ENCODE results near the gene RNF41.
"Not testable (repeated sequence)": the region's sequence is repeated elsewhere in the genome, so short reads cannot be mapped to it uniquely, and the experiment has no call there.

The RNF41 gene

DNA sequence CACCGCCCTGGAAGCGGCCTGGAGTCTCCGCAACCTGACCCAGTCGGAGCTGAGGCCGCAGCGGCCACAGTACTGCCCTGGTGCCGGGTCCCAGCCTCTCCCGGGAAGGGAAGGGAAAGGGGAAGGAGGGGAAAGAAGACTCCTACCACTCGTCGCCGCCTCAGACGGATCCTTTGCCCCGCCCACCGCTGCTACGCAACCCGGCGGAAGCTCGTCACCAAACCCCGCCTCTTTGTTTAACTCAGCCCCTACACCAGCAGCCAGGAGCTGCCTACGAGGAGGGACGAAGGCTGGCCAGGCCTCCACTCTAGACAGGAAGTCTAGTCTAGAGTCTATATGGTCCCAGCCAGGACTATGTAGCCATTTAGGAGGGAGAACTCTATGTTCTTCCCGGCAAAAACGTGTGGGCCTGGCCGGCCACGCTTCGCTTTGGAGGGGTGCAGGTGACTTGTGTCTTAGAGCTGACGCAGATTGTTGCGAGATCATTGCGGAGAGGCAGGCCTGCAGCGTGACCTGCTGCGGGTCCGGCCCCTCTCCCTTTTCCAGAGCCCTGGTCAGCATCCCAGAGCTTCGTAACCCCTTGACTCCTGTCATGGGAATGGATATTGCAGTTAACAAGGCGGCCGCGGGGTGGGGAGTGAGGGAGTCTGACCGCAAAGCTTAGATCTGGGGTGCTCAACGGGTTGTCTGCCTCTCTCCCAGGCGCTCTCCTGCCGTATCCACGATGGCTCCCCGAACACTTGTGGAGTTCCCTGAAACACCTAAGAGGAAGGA, at the start of gene RNF41:
Gene RNF41, minus strand, starts transcription at position 166 of the 774 bp plus-strand sequence. CDS start 7,875 bp downstream, outside the sequence.
- peak; percentile 97 for DNase-seq (ENCODE audit: low spot score)

DNA sequence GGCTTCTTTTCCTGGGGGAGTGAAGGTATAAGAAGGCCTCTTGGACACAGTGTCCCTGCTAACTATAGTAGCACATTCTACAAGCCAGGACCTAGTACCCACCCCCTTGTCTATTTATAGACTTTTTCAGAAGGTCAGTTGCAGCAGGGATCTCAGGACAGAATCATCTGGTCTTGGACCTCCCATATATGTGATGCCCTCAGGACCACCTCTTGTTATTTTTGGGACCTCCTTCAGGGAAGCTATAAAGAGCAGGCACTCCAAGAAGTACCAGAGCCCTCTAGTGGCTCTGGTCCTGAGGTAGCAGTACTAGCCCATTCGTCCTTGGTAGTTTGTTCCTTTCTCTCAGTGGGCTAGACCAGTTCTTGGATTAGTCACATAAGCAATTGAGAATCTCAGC, 49.3 kb upstream of the RNF41 start:
- DNase-seq (ENCODE audit: low spot score), result peak; percentile 26

DNA sequence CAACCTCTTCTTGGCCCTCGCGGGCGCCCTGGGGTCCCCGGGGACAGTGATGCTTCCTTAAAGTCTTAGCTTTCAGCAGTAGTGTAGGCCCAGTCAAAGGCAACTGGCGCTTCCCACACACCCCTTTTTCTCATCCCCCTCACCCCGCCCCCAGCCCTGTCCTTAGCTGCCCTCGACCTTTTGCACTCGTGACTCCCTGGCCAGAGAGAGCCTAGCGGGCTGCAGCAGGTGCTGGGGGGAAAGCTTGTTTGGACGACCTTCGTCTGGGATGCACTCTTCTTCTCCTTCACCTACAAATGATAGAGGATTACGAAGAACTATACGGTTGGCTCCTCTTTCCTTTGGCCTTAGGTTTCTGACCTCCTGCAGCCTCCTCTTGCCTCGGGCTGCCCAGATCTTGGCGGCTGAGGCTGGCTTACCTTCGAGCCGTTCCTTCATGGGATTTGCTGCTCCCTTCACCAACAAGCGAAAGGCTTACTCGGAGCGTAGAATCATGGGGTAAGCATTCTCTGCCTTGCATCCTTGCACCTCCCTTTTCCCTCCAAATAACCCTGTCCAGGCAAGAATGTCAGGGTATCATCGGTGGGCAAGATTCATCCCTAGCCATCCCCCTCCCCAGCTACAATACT, 45.8 kb upstream of the RNF41 start:
- DNase-seq (ENCODE audit: low spot score), result no peak

DNA sequence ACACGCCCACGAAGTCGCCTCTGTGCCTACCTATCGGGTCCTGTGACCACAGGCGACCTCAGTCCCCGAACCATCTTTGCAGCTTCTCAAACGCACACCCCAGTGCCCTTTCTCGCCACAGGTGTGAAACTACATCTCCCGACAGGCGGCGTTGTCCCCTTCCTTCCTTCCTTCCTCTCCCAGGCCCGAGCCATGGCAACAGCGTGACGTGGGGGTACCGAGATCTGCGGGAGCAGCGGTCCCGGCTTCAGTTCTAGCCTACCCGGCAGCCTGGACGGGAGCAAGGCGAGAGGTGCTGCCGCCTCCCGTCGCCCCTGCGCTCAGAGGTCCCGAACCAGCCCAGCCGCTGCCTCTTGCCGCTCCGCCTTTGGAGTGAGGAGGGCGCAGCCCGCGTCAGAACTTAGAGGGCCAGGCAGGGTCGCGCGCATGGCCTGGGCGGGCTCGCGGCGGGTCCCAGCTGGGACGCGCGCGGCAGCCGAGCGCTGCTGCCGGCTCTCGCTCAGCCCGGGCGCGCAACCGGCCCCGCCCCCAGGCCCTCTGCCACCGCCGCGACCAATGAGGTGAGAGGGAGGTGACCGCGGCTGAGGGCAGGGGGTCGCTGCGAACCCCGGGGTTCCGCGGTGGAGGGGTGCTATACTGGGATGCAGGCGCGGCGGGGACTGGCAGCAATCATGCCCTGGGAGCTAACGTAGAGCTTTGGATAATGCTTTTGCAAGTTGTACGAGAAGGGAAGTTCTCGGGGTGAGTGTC, 45.1 kb upstream of the RNF41 start, which contains the start of gene COQ10A:
Gene COQ10A, plus strand, starts transcription at position 250 of the 750 bp plus-strand sequence. Its CDS starts 177 bp downstream, at position 427.
- DNase-seq (ENCODE audit: low spot score), result peak; percentile 97

DNA sequence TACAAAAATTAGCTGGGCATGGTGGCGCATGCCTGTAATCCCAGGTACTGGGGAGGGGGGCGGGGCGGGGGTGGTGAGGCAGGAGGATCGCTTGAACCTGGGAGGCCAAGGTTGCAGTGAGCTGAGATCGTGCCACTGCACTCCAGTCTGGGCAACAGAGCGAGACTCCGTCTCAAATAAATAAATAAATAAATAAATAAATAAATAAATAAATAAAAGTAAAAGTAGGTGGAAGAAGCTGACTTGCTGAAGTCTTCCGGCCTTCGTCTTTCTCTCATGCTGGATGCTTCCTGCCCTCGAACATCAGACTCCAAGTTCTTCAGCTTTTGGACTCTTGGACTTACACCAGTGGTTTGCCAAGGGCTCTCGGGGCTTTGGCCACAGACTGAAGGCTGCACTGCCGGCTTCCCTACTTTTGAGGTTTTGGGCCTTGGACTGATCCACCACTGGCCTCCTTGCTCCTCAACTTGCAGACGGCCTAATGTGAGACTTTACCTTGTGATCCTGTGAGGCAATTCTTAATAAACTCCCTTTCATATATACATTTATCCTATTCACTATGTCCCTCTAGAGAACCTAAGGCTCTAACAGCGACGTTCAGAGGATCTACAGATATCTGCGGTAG, 44.5 kb upstream of the RNF41 start:
- not testable (repeated sequence) for DNase-seq (ENCODE audit: low spot score)

DNA sequence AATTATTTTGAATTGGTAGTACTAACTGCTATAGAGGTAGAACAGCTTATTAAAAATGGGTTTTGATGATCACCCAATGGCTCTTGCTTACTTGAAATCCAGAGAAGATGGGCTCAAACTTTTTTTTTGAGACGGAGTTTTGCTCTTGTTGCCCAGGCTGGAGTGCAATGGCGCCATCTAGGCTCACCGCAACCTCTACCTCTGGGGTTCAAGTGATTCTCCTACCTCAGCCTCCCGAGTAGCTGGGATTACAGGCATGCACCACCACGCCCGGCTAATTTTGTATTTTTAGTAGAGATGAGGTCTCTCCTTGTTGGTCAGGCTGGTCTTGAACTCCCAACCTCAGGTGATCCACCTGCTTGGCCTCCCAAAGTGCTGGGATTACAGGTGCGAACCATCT, 41.2 kb upstream of the RNF41 start:
- DNase-seq (ENCODE audit: low spot score), result not testable (repeated sequence)

DNA sequence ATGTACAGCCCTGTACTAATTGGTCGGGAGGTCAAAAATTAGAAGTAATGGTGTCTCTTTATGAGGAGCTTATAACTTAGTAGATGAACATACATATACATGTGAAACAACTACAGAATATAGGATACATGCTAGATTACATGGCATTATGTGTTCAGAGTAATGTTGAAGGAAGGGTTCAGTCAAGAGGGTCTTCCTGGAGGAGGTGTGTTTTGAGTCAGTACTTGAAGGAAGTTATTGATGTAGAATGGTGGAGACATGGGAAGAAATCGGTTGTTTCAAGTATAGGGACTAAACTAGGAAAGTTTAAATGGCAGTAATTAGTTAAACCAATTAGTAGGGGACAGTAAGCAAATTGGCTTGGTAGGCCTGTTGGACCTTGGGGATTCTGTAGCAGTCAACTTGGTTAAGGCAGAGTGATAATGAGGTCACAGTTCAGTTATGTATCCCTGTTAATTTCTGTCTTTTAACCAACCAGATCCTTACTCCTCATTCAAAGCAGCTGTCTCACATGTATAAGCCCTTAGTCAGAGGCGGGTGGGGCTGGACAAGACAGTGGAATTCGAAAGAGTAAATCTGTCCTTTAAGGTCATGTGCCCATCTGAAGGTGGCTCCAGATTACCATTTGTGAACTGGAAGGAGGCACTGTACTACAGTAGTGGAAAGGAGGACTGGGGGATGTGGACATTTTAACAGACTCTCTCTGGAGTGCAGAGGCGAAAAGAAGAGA, 39.9 kb upstream of the RNF41 start:
- no peak for DNase-seq (ENCODE audit: low spot score)

DNA sequence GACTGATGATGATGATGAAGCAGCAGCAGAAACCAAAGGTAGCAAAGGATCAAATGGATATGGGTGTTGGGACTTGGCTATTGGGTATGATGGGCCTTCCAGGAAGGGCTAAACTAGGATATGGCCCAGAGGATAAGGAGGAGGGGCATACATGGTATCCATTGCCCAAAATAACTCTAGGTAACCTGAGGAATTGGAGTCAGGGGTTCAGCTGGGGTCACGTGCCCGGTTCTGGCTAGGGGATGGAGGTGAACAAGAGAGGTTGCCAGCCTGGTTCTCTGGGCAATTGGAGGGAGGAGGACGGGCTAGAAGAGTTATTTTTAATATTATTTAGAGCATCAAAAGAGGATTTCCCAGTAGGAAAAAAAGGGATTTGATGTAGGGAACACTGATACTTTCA, 39.2 kb upstream of the RNF41 start:
- no peak for DNase-seq (ENCODE audit: low spot score)

DNA sequence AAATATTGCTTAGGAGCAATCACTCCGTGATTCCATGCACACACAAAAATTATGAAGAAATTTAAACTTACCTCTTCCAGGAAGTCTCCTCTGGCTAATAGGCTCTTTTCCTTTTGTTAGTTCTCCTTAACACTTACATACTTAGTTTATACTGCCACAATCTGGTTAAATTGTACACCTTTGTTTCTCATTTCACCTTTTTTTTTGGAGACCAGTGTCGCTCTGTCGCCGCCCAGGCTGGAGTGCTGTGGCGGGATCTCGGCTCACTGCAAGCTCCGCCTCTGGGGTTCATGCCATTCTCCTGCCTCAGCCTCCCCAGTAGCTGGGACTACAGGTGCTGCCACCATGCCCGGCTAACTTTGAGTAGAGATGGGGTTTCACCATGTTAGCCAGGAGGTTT, 38.7 kb upstream of the RNF41 start:
- no peak for DNase-seq (ENCODE audit: low spot score)

DNA sequence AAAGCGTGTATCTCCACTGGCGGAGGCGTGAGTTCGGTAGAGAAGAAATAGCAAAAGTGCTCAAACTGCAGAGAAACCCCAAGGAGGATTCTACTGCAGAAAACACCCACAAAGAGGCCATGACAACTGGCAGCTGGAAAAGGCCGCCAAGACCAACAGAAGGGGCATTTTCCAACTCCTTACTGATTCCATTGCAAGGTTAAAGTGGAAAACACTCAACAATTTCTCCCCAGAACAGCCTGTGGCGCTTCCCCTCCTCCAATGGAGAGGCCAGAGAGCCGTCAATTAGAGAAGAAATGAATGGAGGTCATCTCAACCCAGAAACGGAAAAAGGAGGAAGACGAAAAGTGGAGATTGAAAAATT, 37.1 kb upstream of the RNF41 start:
- DNase-seq (ENCODE audit: low spot score), result no peak

DNA sequence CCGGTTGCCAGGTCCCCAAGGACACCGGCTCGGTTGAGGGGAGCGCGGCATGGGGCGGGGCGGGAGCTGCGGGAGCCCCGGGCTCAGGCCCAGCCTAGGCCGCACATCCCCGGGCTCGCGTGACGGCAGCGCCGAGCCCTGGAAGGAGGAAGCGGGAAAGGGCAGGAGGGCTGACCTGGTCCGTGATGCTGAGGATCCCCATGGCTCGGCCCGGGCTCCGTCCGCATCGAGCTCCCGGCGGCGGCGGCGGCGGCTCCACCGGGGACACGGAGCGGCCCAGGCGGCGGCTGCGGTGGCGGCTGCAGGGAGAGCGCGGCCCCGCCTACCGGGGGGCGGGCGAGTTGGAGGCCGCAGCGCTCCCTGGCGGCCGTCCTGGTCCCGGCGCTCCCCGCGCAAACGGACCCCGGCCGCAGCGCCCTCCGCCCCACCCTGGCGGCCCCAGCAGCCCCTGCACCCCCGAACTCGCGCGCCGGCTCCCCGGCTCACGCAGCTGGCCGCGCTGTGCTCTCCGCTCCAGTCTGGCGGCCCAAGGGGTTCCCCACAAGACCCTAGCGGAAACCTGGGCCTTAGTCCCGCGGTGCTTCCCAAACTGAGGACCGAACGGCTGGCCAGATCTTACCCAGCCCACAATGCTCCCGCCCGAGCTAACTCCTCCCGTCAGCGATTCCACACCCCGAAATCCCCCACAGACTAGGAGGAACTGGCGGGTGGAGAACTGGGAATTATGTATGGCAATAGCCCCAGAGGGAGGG, 36.5 kb upstream of the RNF41 start, which contains the start of gene ANKRD52:
Gene ANKRD52, minus strand, starts transcription at position 317 of the 752 bp plus-strand sequence. Its CDS starts 115 bp downstream, at position 202.
- peak; percentile 94 for DNase-seq (ENCODE audit: low spot score)

DNA sequence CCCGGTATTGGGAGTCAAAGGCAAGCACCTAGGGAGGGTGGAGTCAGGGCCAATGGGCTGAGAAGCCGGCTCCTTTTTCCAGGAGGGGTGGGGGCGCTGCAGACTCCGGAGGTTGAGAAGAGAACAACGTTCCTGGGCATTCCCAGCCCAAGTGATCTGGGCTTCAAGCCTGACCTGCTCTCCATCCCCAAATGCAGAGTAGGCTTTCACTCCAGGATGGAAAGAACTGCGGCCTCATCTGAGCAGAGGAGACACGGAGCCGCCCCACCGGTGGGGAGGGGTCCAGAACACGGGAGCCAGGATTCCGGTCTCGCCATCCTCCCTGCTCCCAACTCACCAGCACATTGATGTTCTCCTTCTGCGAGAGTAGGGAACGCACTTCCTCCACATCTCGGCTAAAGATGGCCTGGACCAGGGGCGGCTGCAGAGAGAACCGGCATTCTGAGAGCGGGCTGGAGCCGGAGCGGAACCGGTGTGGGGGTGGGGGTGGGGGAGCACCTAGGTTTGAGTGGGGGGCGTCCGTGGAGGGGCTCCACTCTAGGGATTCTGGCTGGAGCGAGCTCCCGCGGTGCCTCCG, 35.9 kb upstream of the RNF41 start:
- DNase-seq (ENCODE audit: low spot score), result no peak

DNA sequence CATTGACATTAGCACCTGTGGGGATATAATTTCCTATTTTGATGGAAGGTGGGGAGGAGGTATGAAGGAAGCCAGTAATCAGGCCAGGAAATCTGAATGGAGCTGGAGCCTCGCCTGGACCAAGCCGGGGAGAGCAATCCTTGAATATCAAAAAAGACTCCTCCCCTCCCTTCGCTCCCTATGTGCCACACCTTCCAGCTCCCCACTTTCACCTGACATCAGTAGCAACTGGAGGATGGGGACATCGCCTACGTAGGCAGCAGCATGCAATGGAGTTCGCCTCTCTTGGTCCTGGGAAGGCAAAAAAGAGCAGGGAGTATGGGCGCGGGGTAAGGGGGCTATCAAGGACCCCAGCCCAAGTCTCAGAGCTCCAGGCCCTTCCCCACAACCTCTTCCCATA, 35.3 kb upstream of the RNF41 start:
- no peak for DNase-seq (ENCODE audit: low spot score)

DNA sequence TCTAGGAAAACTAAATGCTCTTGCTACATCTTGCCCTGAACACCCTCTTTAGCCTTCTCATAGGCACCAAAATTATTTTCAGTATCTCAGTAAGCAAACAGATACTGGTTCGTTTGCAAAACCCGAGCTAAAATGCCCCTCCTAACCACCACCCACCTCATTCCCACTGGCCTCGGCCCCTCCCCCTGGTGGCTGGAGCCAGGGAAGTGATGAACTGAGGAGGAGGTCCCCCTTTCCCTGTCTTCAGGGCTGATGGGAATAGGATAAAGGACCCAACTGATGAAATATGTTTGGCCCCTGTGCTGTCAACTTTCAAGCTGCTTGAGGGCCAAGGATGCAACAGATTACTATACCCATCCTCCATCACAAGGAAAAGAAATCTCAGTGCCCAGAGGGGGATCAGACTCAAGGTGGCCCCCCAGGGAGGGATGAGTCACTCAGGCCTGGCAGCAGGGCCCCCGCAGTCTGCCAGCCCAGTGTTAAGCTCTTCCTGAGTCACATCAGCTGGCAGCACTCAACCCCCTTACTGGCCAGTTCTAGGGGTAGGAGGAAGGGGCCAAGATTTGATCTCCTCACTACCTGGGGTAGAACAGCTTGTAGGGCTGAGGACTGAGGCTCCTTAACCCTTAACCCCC, 34.7 kb upstream of the RNF41 start:
- no peak for DNase-seq (ENCODE audit: low spot score)

DNA sequence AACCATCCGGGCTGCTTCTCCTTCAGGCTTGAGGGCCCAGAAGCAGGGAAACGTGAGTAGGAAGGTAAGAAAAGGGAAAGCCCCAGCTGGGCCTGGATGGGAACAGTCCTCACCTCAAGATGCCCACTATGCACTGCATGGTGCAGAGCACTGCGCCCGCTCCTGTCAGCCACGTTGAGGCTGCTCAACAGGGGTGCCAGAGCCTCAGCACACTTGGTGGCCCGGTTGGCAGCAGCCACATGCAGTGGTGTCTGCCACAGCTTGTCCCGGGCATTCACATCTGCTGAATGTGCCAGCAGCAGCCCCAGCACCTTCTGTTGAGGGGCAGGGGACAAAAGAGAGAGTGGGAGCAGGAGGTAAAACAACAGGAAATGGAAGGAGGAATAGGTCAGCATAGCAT, 33.9 kb upstream of the RNF41 start:
- no peak for DNase-seq (ENCODE audit: low spot score)

DNA sequence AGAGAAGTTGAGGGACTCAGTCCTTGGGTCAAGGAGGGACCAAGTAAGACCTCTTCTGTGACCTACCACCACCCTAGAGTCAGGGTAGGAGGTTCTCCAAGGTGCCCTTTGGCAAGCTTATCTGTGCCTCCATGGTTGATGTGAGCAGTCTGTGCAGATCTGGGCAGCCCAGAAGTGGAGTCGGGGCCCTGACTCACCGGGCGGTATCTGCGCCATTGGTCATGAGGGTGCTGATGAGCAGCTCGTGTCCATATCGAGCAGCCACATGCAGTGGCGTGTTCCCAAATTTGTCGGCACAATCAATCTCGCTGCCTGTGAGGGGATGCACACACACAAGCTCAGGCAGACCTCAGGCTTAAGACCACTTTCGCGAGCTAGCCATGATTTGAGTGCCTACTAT, 31.4 kb upstream of the RNF41 start:
- no peak for DNase-seq (ENCODE audit: low spot score)

DNA sequence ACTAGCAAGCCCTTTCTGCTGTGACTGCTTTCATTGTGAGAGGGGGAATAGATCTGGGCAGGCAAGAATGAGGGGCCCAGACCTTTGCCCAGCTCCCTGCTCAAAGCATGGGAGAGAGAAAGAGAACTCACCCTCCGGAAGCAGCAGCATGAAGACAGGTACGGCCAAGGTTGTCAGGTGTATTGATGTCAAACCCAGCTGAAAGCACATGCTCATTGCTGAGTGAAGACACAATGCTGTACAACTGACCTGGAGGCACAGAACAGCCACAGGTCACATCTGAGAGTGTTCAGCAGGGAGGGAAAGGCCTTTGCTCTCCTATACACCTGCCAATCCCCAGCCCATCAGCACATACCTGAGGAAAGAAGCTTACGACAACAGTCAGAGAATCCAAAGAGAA, 30.9 kb upstream of the RNF41 start:
- DNase-seq (ENCODE audit: low spot score), result no peak

DNA sequence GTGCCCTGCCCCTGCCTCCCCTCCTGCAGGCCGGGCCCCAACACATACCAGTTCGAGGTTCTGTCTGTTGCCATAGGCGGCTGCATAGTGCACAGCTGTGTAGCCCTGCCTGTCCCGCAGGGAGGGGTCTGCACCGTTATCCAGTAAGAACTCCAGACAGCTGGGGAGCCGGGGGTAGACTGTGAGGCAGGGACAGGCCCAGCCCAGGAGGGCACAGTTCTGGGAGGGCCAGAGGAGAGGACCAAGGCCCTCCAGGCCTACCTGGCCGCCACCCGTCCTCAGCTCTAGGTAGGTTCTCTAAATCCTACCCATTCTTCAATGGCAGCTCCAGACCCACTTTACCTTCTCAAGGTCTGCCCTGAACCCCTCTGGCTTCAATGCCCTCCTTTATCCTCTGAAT, 27.0 kb upstream of the RNF41 start:
- no peak for DNase-seq (ENCODE audit: low spot score)

DNA sequence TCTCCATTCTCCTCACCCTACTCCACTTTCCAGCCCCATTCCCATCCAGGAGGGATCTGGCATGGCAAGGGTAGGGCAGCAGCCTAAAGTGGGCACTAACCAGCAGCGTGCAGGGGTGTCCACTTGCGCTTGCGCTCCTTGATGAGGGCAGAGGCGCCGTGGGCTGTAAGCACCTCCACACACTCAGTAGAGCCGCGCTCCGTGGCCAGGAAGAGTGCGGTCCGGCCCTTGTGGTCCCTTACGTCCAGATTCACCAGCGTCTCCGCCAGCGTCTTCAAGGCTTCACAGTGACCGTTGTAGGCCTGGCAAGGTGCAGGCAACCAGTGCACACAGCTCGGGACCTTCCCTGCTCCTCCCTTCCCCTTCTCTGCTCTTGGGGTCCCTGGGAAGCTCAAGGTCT, 26.2 kb upstream of the RNF41 start:
- no peak for DNase-seq (ENCODE audit: low spot score)

DNA sequence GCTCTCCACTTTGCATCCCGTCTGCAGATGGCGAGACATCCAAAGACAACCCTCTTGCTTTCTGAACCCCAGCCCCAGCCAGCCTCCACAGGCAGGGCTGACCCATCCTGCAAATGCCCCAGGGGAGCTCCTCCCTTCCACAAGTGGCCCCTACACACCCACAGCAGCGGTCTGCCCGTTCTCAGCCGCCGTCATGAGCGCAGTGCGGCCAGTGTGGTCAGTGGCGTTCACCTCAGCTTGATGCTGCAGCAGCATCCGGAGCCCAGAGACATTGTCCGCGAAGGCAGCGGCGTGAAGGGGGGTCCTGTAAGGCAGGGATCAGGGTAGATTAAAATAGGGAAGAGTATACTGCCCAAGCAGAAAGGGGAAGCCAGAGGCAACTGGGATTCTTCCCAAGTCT, 22.8 kb upstream of the RNF41 start:
- no peak for DNase-seq (ENCODE audit: low spot score)

All from germinal center (tissue), 1 donor.